Measurements from ENCODE around the gene LRRC32.

DNA sequence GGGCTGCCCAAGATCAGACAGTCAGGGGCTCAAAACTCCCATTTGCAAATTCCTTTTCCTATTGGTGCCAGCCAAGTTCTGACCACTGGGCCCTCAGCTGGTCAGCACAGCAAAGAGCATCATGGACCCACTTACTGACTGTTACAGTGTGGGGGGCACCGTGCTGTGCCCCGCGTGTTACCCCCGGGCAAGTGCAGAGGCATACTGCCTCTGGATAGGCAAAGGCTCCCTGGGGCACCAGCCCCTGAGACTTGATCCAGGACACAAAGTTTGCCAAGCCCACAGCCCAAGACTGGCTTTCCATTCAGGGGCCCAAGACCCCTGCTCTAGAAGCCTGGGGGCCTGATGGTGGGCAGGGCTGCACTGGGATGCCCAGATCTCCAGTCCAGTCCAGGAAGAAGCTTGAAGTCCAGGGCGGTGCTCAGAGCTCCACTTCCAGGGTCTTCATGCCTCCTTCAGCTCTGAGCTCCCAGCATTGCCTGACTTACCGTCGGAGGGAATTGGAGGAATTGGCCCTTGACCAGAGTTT lies 6.6 kb downstream of the LRRC32 start:
- TF ChIP-seq, protein P1, sequence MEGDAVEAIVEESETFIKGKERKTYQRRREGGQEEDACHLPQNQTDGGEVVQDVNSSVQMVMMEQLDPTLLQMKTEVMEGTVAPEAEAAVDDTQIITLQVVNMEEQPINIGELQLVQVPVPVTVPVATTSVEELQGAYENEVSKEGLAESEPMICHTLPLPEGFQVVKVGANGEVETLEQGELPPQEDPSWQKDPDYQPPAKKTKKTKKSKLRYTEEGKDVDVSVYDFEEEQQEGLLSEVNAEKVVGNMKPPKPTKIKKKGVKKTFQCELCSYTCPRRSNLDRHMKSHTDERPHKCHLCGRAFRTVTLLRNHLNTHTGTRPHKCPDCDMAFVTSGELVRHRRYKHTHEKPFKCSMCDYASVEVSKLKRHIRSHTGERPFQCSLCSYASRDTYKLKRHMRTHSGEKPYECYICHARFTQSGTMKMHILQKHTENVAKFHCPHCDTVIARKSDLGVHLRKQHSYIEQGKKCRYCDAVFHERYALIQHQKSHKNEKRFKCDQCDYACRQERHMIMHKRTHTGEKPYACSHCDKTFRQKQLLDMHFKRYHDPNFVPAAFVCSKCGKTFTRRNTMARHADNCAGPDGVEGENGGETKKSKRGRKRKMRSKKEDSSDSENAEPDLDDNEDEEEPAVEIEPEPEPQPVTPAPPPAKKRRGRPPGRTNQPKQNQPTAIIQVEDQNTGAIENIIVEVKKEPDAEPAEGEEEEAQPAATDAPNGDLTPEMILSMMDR (IDR thresholded peaks at IDR 0.05), result no peak
- TF ChIP-seq POLR2AphosphoS5 (IDR thresholded peaks at IDR 0.05) (no peak), POLR2A (IDR thresholded peaks at IDR 0.05) (no peak), EP300 (IDR thresholded peaks at IDR 0.05) (no peak)

All from stomach (tissue), 4 donors.